Measurements from ENCODE around the gene CNFN. TPM values are rescaled to one million over a fixed set of nuclear protein-coding genes. Genes with fewer than 3 reads are reported as not detected.

CNFN gene
- total and polyA plus RNA-seq, 7 experiments from 2014 or later: 0.52 to 0.75 TPM; not detected in 5

- no peak for DNase-seq
- peaks cover 0 to 3% (median 0%) of the 10 kb centered on the region in 7 donors for H3K4me1 Mint-ChIP-seq
- no peak overlapping the region for H3K4me3 Mint-ChIP-seq
- no peaks in the 10 kb centered on the region for H3K4me1 ChIP-seq (ENCODE audit: control insufficient read depth in 2 of 2, insufficient read depth in 2 of 2, low read length in 2 of 2)
- CTCF ChIA-PET: no interaction called here
- H3K9me3 ChIP-seq (ENCODE audit: control insufficient read depth in 2 of 3, low read length in 3 of 3): no peaks in the 10 kb centered on the region
- H3K27ac Mint-ChIP-seq: no peak overlapping the region
- no peak overlapping the region for H3K27ac ChIP-seq (ENCODE audit: low read depth, low read length)
- POLR2A ChIA-PET: no interaction called here
- ATAC-seq: no peak
- peaks cover 0 to 6% (median 0%) of the 10 kb centered on the region in 3 experiments for H3K36me3 ChIP-seq (ENCODE audit: control insufficient read depth in 2 of 3, insufficient read depth in 3 of 3, low read length in 3 of 3)
- no peaks in the 10 kb centered on the region for H3K27me3 Mint-ChIP-seq
- H3K9me3 Mint-ChIP-seq: peaks cover 0 to 5% (median 0%) of the 10 kb centered on the region in 11 donors
- H3K36me3 Mint-ChIP-seq: peaks cover 5 to 14% (median 9%) of the 10 kb centered on the region in 5 donors
- H3K27me3 ChIP-seq (ENCODE audit: control insufficient read depth in 2 of 2, insufficient read depth in 2 of 2, low read length in 2 of 2): no peaks in the 10 kb centered on the region
- intact Hi-C loops (cut with micrococcal nuclease): no loop called here
- H3K4me3 ChIP-seq (ENCODE audit: low read length): no peak overlapping the region
These were observed 21.7 kb downstream of the CNFN start for GRCh38 chr19:42368360-42368759.

GRCh38 chr19:42367929-42368328 lies 22.2 kb downstream of the CNFN start:
- peaks cover 0 to 5% (median 0%) of the 10 kb centered on the region in 11 donors for H3K9me3 Mint-ChIP-seq
- POLR2A ChIA-PET: no interaction called here
- no peaks in the 10 kb centered on the region for H3K4me1 ChIP-seq (ENCODE audit: control insufficient read depth in 2 of 2, insufficient read depth in 2 of 2, low read length in 2 of 2)

GRCh38 chr19:42366673-42367072 lies 23.4 kb downstream of the CNFN start:
- no peak for ATAC-seq
- POLR2A ChIA-PET: no interaction called here

More at GRCh38 chr19:42367929-42368328, 22.2 kb downstream of the CNFN start:
- intact Hi-C loops (cut with micrococcal nuclease): no loop called here
- Histone ChIP-seq H3K27ac (ENCODE audit: low read depth, low read length) (no peak overlapping the region), H3K9me3 (ENCODE audit: control insufficient read depth in 2 of 3, low read length in 3 of 3) (no peaks in the 10 kb centered on the region), H3K27me3 (ENCODE audit: control insufficient read depth in 2 of 2, insufficient read depth in 2 of 2, low read length in 2 of 2) (no peaks in the 10 kb centered on the region), H3K36me3 (ENCODE audit: control insufficient read depth in 2 of 3, insufficient read depth in 3 of 3, low read length in 3 of 3) (peaks cover 0 to 6% (median 0%) of the 10 kb centered on the region in 3 experiments), H3K4me3 (ENCODE audit: low read length) (no peak overlapping the region)
- Mint-ChIP-seq H3K4me1 (peaks cover 0 to 5% (median 0%) of the 10 kb centered on the region in 7 donors), H3K36me3 (peaks cover 5 to 17% (median 11%) of the 10 kb centered on the region in 5 donors), H3K4me3 (no peak overlapping the region), H3K27ac (peak overlapping the region in 1 of 9 donors; percentile 39), H3K27me3 (no peaks in the 10 kb centered on the region)
- CTCF ChIA-PET: no interaction called here
- DNase-seq: no peak
- no peak for ATAC-seq

GRCh38 chr19:42363614-42364346 lies 26.3 kb downstream of the CNFN start:
- Mint-ChIP-seq H3K9me3 (peaks cover 0 to 5% (median 0%) of the 10 kb centered on the region in 11 donors), H3K4me3 (no peak overlapping the region), H3K27me3 (no peaks in the 10 kb centered on the region), H3K27ac (peak overlapping the region in 1 of 9 donors; percentile 66), H3K4me1 (peaks cover 0 to 4% (median 0%) of the 10 kb centered on the region in 7 donors), H3K36me3 (peaks cover 5 to 22% (median 11%) of the 10 kb centered on the region in 5 donors)
- Histone ChIP-seq H3K4me3 (ENCODE audit: low read length) (no peak overlapping the region), H3K27me3 (ENCODE audit: control insufficient read depth in 2 of 2, insufficient read depth in 2 of 2, low read length in 2 of 2) (no peaks in the 10 kb centered on the region), H3K36me3 (ENCODE audit: control insufficient read depth in 2 of 3, insufficient read depth in 3 of 3, low read length in 3 of 3) (peaks cover 0 to 6% (median 0%) of the 10 kb centered on the region in 3 experiments), H3K9me3 (ENCODE audit: control insufficient read depth in 2 of 3, low read length in 3 of 3) (no peaks in the 10 kb centered on the region), H3K27ac (ENCODE audit: low read depth, low read length) (no peak overlapping the region), H3K4me1 (ENCODE audit: control insufficient read depth in 2 of 2, insufficient read depth in 2 of 2, low read length in 2 of 2) (no peaks in the 10 kb centered on the region)
- intact Hi-C loops (cut with micrococcal nuclease): no loop called here
- ATAC-seq (peak; percentile 67), DNase-seq (no peak)
- ChIA-PET POLR2A (no interaction called here), CTCF (no interaction called here)

More at GRCh38 chr19:42366673-42367072, 23.4 kb downstream of the CNFN start:
- Histone ChIP-seq H3K36me3 (ENCODE audit: control insufficient read depth in 2 of 3, insufficient read depth in 3 of 3, low read length in 3 of 3) (peaks cover 0 to 6% (median 0%) of the 10 kb centered on the region in 3 experiments), H3K4me1 (ENCODE audit: control insufficient read depth in 2 of 2, insufficient read depth in 2 of 2, low read length in 2 of 2) (no peaks in the 10 kb centered on the region), H3K27ac (ENCODE audit: low read depth, low read length) (no peak overlapping the region), H3K9me3 (ENCODE audit: control insufficient read depth in 2 of 3, low read length in 3 of 3) (no peaks in the 10 kb centered on the region), H3K4me3 (ENCODE audit: low read length) (no peak overlapping the region), H3K27me3 (ENCODE audit: control insufficient read depth in 2 of 2, insufficient read depth in 2 of 2, low read length in 2 of 2) (no peaks in the 10 kb centered on the region)
- Mint-ChIP-seq H3K27ac (no peak overlapping the region), H3K27me3 (no peaks in the 10 kb centered on the region), H3K4me1 (peaks cover 0 to 4% (median 0%) of the 10 kb centered on the region in 7 donors), H3K36me3 (peaks cover 5 to 17% (median 11%) of the 10 kb centered on the region in 5 donors), H3K4me3 (no peak overlapping the region), H3K9me3 (peaks cover 0 to 5% (median 0%) of the 10 kb centered on the region in 11 donors)
- CTCF ChIA-PET: no interaction called here
- intact Hi-C loops (cut with micrococcal nuclease): no loop called here
- DNase-seq: no peak

- no peaks in the 10 kb centered on the region for H3K4me1 ChIP-seq (ENCODE audit: control insufficient read depth in 2 of 2, insufficient read depth in 2 of 2, low read length in 2 of 2)
- H3K36me3 Mint-ChIP-seq: peaks cover 5 to 22% (median 11%) of the 10 kb centered on the region in 5 donors
- H3K36me3 ChIP-seq (ENCODE audit: control insufficient read depth in 2 of 3, insufficient read depth in 3 of 3, low read length in 3 of 3): peaks cover 0 to 6% (median 0%) of the 10 kb centered on the region in 3 experiments
- no peak overlapping the region for H3K4me3 Mint-ChIP-seq
- no peak overlapping the region for H3K27ac ChIP-seq (ENCODE audit: low read depth, low read length)
- no peaks in the 10 kb centered on the region for H3K27me3 Mint-ChIP-seq
- intact Hi-C loops (cut with micrococcal nuclease): no loop called here
- no peak overlapping the region for H3K4me3 ChIP-seq (ENCODE audit: low read length)
- ATAC-seq: no peak
- POLR2A ChIA-PET: no interaction called here
- no peak overlapping the region for H3K27ac Mint-ChIP-seq
- peaks cover 0 to 4% (median 0%) of the 10 kb centered on the region in 7 donors for H3K4me1 Mint-ChIP-seq
- CTCF ChIA-PET: no interaction called here
- peaks cover 0 to 5% (median 0%) of the 10 kb centered on the region in 11 donors for H3K9me3 Mint-ChIP-seq
- DNase-seq: no peak
- H3K9me3 ChIP-seq (ENCODE audit: control insufficient read depth in 2 of 3, low read length in 3 of 3): no peaks in the 10 kb centered on the region
- H3K27me3 ChIP-seq (ENCODE audit: control insufficient read depth in 2 of 2, insufficient read depth in 2 of 2, low read length in 2 of 2): no peaks in the 10 kb centered on the region
These were observed 27.1 kb downstream of the CNFN start for GRCh38 chr19:42362891-42363440.

GRCh38 chr19:42362342-42362741 lies 27.8 kb downstream of the CNFN start:
- no peak overlapping the region for H3K4me3 Mint-ChIP-seq
- POLR2A ChIA-PET: no interaction called here

More at GRCh38 chr19:42362342-42362741, 27.8 kb downstream of the CNFN start:
- ATAC-seq (no peak), DNase-seq (no peak)
- Histone ChIP-seq H3K27me3 (ENCODE audit: control insufficient read depth in 2 of 2, insufficient read depth in 2 of 2, low read length in 2 of 2) (no peaks in the 10 kb centered on the region), H3K4me3 (ENCODE audit: low read length) (no peak overlapping the region), H3K27ac (ENCODE audit: low read depth, low read length) (no peak overlapping the region), H3K9me3 (ENCODE audit: control insufficient read depth in 2 of 3, low read length in 3 of 3) (no peaks in the 10 kb centered on the region), H3K36me3 (ENCODE audit: control insufficient read depth in 2 of 3, insufficient read depth in 3 of 3, low read length in 3 of 3) (peaks cover 0 to 6% (median 0%) of the 10 kb centered on the region in 3 experiments), H3K4me1 (ENCODE audit: control insufficient read depth in 2 of 2, insufficient read depth in 2 of 2, low read length in 2 of 2) (no peaks in the 10 kb centered on the region)
- CTCF ChIA-PET: no interaction called here
- peaks cover 5 to 22% (median 13%) of the 10 kb centered on the region in 5 donors for H3K36me3 Mint-ChIP-seq
- H3K27me3 Mint-ChIP-seq: no peaks in the 10 kb centered on the region
- intact Hi-C loops (cut with micrococcal nuclease): no loop called here
- peaks cover 0 to 5% (median 0%) of the 10 kb centered on the region in 11 donors for H3K9me3 Mint-ChIP-seq
- no peak overlapping the region for H3K27ac Mint-ChIP-seq
- peaks cover 0 to 4% (median 0%) of the 10 kb centered on the region in 7 donors for H3K4me1 Mint-ChIP-seq

Data from naive thymus-derived CD4-positive, alpha-beta T cell (primary cell).